Stomach smooth muscle (tissue), 2 donors: ENCODE data around the gene LRMDA.
"Not testable (repeated sequence)": the region's sequence is repeated elsewhere in the genome, so short reads cannot be mapped to it uniquely, and the experiment has no call there.

Source experiments
- H3K27ac ChIP-seq: one replicate; pipeline ENCODE4 v1.7.0; 2013; ENCODE audit warnings: mild to moderate bottlenecking, low read length, inconsistent platforms
- H3K27me3 ChIP-seq, 2 donors: one replicate each; pipeline ENCODE4 v1.7.0; 2013; ENCODE audit warnings: low read length in 2 of 2; ENCODE audit not compliant: insufficient read depth in 2 of 2, control insufficient read depth in 1 of 2
- H3K36me3 ChIP-seq, 2 donors: one replicate each; pipeline ENCODE4 v1.7.0; 2013; ENCODE audit warnings: low read length in 2 of 2; ENCODE audit not compliant: control insufficient read depth in 2 of 2, insufficient read depth in 2 of 2
- H3K4me1 ChIP-seq: one replicate; pipeline ENCODE4 v1.7.0; 2013; ENCODE audit warnings: low read length; ENCODE audit not compliant: control insufficient read depth, insufficient read depth
- H3K4me3 ChIP-seq, 2 donors: one replicate each; pipeline ENCODE4 v1.7.0; 2013; ENCODE audit warnings: low read length in 2 of 2
- H3K9ac ChIP-seq, 2 donors: one replicate each; pipeline ENCODE4 v1.7.0; 2013; ENCODE audit warnings: low read length in 2 of 2, mild to moderate bottlenecking in 1 of 2
- H3K9me3 ChIP-seq, 2 donors: one replicate each; pipeline ENCODE4 v1.7.0; 2013; ENCODE audit warnings: low read length in 2 of 2; ENCODE audit not compliant: control insufficient read depth in 2 of 2
- donor health status: healthy.
- donor health status: Pancreatic carcinoma.

The LRMDA gene

DNA sequence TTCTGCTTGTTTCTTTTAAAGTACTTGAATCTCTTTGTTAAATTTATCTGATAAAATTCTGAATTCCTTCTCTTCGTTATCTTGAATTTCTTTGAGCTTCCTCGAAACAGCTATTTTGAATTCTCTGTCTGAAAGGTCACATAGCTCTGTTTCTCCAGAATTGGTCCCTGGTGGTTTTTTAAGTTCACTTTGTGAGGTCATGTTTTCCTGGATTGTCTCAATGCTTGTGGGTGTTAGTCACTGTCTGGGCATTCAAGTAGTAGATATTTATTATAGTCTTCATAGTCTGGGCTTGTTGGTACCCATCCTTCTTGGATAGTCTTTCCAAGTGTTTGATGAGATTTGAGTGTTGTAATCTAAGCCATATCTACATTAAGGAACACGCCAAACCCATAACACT, 1060.6 kb downstream of the LRMDA start:
- H3K27ac ChIP-seq = no peak overlapping the region
- H3K4me3 ChIP-seq = no peak overlapping the region
- peaks cover 7 to 8% of the 10 kb centered on the region in 2 donors for H3K9me3 ChIP-seq
- no peaks in the 10 kb centered on the region for H3K4me1 ChIP-seq
- H3K36me3 ChIP-seq = no peaks in the 10 kb centered on the region
- no peak overlapping the region for H3K9ac ChIP-seq
- H3K27me3 ChIP-seq = no peaks in the 10 kb centered on the region

DNA sequence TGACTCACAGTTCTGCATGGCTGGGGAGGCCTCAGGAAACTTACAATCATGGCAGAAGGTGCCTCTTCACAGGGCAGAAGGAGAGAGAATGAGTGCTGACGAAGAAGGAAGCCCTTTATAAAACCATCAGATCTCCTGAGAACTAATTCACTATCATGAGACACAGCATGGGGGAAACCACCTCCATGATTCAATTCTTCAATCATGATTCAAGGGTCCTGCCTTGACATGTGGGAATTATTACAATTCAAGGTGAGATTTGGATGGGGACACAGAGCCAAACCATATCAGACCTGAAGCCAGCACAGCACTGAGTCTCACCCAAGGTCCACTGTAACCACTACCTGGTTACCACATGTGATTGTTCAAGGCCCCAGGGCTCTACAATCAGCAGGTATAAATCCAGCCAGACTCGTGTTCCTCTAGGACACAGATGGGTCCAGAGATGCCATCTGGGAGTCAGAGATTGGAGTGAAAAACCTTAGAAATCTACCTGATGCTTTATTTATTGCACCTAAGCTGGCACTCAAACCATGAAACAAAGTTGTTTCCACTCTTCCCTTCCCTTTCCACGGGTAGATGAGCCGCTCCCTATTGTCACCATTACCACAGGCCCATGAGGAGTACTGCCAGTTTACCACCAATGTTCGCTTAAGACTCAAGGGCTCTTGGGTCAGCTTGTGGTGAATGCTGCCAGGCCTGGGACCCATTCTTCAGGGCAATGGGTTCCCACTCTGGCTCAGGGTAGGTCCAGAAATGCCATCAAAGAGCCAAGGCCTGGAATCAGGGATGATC, 1061.5 kb downstream of the LRMDA start:
- peaks cover 7 to 8% of the 10 kb centered on the region in 2 donors for H3K9me3 ChIP-seq

DNA sequence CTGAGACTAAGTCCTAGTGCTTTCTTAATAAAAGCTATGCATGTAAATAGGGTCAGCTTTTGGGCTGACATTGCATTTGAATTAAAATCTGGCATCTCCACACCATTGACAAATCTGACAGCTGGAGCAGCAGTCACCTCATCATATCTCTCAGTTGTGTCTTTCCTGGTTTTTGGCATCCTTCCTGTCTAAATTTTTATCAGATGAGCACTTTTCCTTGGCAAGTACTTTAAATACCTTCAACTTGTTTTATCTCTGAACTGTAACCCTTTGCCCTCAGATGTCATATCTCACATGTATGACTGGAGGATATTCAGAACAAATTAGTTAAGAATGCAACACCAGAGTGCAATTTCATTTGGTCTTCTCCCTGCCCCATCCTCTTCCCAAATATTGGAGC, 1066.2 kb downstream of the LRMDA start:
- H3K27me3 ChIP-seq = no peaks in the 10 kb centered on the region

More for the DNA sequence above, 1061.5 kb downstream of the LRMDA start:
- H3K4me3 ChIP-seq = no peak overlapping the region
- no peaks in the 10 kb centered on the region for H3K4me1 ChIP-seq
- no peaks in the 10 kb centered on the region for H3K27me3 ChIP-seq
- H3K27ac ChIP-seq = no peak overlapping the region
- H3K36me3 ChIP-seq = no peaks in the 10 kb centered on the region
- H3K9ac ChIP-seq = no peak overlapping the region

DNA sequence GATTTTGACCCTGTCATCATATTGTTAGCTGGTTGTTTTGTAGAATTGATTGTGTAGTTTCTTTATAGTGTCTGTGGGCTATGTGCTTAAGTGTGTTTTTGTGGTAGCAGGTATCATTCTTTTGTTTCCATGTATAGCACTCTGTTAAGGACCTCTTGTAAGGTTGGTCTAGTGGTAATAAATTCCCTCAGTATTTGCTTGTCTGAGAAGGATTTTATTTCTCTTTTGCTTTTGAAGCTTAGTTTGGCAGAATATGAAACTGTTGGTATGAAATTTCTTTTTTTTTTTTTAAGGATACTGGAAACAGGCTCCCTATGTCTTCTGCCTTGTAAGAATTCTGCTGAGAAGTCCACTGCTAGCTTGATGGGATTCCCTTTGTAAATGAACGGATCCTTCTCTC, 1073.4 kb downstream of the LRMDA start:
- Histone ChIP-seq H3K9me3 (peaks cover 0 to 2% of the 10 kb centered on the region in 2 donors), H3K27ac (no peak overlapping the region), H3K36me3 (no peaks in the 10 kb centered on the region), H3K27me3 (no peaks in the 10 kb centered on the region), H3K9ac (no peak overlapping the region), H3K4me1 (no peaks in the 10 kb centered on the region), H3K4me3 (no peak overlapping the region)

More for the DNA sequence above, 1066.2 kb downstream of the LRMDA start:
- no peak overlapping the region for H3K4me3 ChIP-seq
- H3K36me3 ChIP-seq = no peaks in the 10 kb centered on the region
- no peak overlapping the region for H3K9ac ChIP-seq
- no peak overlapping the region for H3K27ac ChIP-seq
- H3K9me3 ChIP-seq = peaks cover 2 to 6% of the 10 kb centered on the region in 2 donors
- H3K4me1 ChIP-seq = no peaks in the 10 kb centered on the region

DNA sequence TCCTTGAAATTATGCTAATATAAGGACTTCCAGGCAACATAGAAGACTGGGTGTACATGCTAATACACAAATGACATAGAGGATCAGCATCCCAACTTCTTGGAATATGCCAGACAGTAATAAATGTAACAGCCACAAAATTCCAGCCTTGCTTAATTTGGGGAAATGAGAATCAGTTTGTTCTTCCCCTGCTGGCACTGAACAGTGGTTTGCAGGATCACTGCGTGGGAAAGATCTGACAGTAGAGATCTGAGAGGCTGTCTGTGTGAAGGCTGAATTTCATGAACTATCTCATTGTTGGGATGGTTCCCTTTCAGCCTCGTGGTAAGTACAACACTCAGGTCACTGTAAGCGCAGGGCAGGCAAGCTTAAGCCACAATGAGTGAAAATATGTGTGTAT, 1078.0 kb downstream of the LRMDA start:
- no peaks in the 10 kb centered on the region for H3K4me1 ChIP-seq
- no peak overlapping the region for H3K4me3 ChIP-seq
- H3K27me3 ChIP-seq = no peaks in the 10 kb centered on the region
- H3K9ac ChIP-seq = no peak overlapping the region
- no peak overlapping the region for H3K27ac ChIP-seq
- no peaks in the 10 kb centered on the region for H3K36me3 ChIP-seq
- H3K9me3 ChIP-seq = peaks cover 0 to 2% of the 10 kb centered on the region in 2 donors

DNA sequence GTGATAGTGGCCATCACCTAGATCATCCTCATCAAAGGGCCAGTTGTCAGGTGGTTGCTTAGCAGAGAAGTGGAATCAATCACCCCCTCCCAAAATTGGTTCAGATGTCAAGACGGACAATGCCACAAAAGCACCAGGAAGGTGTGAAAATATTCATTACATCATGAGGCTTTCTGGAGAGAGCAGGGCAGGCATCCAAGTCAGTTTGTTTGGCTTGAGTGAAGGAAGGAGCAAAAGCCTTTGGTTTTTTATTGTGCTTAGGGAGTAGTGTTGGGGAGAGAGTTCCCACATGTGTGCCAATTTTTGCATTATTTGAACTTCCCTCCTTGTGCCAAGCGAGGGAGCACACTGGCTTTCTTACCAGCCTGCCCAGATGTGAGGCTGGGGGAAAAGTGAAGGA, 1082.9 kb downstream of the LRMDA start:
- H3K9ac ChIP-seq = no peak overlapping the region
- no peaks in the 10 kb centered on the region for H3K4me1 ChIP-seq
- H3K27ac ChIP-seq = no peak overlapping the region
- no peaks in the 10 kb centered on the region for H3K27me3 ChIP-seq
- no peak overlapping the region for H3K4me3 ChIP-seq
- H3K36me3 ChIP-seq = no peaks in the 10 kb centered on the region
- H3K9me3 ChIP-seq = no peaks in the 10 kb centered on the region

DNA sequence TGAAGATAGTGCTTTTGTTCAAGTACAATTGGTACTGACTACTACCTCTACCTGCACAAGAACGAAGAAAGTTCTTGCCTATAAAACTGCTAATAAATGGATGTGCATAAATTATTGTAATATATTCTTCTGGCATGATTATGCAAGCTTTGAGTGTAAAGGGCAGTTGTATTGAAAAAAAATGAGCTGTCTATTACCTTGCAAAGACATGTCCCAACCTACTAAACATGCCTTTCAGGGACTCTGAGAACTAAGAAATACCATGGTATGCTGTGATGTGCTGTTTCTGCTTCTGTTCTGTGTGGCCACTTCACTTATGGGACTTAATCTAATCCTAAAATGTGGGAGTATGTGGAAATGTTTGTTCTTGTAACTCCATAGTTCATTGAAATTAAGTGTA, 1083.4 kb downstream of the LRMDA start:
- Histone ChIP-seq H3K36me3 (no peaks in the 10 kb centered on the region), H3K9me3 (no peaks in the 10 kb centered on the region), H3K27ac (no peak overlapping the region), H3K9ac (no peak overlapping the region), H3K27me3 (no peaks in the 10 kb centered on the region), H3K4me1 (no peaks in the 10 kb centered on the region), H3K4me3 (no peak overlapping the region)

DNA sequence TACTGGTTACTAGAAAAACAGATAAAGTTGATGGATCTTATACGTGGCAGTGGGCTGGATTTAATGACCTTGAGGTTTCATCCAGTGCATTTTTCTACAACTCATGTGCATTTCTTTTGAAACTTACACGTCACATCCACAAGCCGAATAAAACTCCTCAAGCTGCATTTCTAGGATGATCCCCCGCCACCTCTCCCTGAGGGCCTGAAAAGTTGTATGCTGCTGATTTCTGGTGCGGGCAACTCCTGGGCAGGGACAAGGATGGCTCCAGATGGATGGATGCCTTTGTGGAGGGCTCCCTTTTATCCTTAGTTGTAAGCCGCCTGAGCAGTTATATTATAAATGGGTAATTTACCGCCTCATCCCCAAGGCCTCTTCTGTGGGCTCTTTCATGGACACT, 1091.1 kb downstream of the LRMDA start:
- no peak overlapping the region for H3K9ac ChIP-seq
- H3K27me3 ChIP-seq = no peaks in the 10 kb centered on the region
- no peak overlapping the region for H3K4me3 ChIP-seq
- no peaks in the 10 kb centered on the region for H3K36me3 ChIP-seq
- peaks cover 7% of the 10 kb centered on the region for H3K4me1 ChIP-seq
- H3K27ac ChIP-seq = peak overlapping the region; percentile 18
- H3K9me3 ChIP-seq = no peaks in the 10 kb centered on the region

DNA sequence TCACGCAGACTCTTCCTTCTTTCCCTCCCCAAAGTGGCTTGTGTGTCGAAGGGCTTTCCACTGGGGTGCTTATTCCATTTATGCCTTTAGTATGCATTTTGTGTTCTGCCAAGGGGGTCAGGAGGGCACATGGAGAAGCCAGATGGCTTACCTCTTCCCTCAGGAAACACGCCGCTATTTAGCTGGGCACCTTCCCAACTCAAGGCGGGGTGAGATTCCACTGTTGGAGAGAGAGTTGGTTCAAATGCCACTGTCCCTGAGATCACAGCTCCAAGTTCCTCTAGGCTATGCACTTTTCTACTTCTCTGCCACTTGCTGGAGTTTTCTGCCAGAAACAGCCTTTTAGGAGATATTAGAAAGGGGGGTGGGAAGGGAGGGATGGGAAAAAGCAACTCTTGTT, 1091.8 kb downstream of the LRMDA start:
- Histone ChIP-seq H3K4me1 (peaks cover 7% of the 10 kb centered on the region), H3K9ac (no peak overlapping the region), H3K9me3 (no peaks in the 10 kb centered on the region), H3K27me3 (no peaks in the 10 kb centered on the region), H3K36me3 (no peaks in the 10 kb centered on the region), H3K4me3 (peak overlapping the region; percentile 1 to 40), H3K27ac (peak overlapping the region; percentile 18)

DNA sequence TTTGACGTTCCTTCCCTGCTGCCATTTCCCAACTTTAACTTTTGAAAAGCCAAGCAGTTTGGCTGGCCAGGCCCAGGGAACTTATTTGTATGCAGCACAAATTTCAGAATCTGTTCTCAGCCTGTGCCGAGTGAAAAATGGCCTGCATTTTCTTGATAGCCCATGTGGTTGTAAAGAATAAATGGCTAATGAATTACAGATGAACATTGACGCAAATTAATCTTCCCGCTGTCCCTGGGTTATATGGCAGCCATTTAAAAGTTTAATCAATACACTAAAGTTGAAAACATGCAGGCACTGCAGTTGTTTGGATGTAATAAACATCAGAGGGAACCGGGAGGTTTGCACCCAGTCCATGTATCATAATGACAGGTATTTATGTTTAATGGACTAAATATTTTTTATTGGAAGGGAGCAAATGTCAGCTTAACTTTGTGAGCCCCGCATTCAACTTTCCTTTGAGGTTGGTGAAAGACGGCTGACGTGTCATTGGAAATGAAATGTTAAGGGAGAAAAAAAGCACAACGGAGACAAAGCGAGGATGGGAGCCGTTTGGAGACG, 1092.4 kb downstream of the LRMDA start:
- no peak overlapping the region for H3K9ac ChIP-seq
- H3K27ac ChIP-seq = peak overlapping the region; percentile 18
- no peaks in the 10 kb centered on the region for H3K36me3 ChIP-seq
- H3K9me3 ChIP-seq = no peaks in the 10 kb centered on the region
- peaks cover 7% of the 10 kb centered on the region for H3K4me1 ChIP-seq
- H3K27me3 ChIP-seq = no peaks in the 10 kb centered on the region
- H3K4me3 ChIP-seq = peak overlapping the region; percentile 1 to 40

DNA sequence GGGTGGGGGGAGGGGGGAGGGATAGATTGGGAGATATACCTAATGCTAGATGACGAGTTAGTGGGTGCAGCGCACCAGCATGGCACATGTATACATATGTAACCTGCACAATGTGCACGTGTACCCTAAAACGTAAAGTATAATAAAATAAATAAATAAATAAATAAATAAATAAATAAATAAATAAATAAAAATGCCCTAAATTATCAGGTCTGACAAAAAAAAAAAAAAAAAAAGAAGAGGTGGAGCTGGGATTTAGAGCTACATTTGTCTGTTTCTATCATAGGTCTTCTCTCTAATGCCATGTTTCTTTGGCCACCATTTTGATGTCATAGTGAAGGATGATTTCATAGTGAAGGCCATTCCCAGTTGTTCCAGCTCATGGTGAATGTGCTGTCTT, 1095.4 kb downstream of the LRMDA start:
- not testable (repeated sequence) for H3K9me3 ChIP-seq, H3K27ac ChIP-seq, H3K27me3 ChIP-seq, H3K36me3 ChIP-seq, H3K9ac ChIP-seq, H3K4me1 ChIP-seq, H3K4me3 ChIP-seq
